ENCODE data around the gene TTC17. TPM values are rescaled to one million over a fixed set of nuclear protein-coding genes. Genes with fewer than 3 reads are reported as not detected.

TTC17 gene
- total and polyA plus RNA-seq, 9 of the 15 experiments (the other 6 are each of a cell fraction or from before 2014, with no cell fraction given): 19.7 to 99.1 (median 53.3) TPM

GRCh38 chr11:43311791-43312607 lies 46.7 kb upstream of the TTC17 start, which contains the start of gene API5 (continued):
- peak; percentile 37; the same call in 1 of the 2 replicates for TF ChIP-seq ZKSCAN1 (IDR thresholded peaks at IDR 0.05; ENCODE audit: low read depth, low read length)
- TF ChIP-seq ZZZ3 (IDR thresholded peaks at IDR 0.05): peak; percentile 94
- TF ChIP-seq HOMEZ (CRISPR knock-in tag; IDR thresholded peaks at IDR 0.05): no peak
- TF ChIP-seq ATF7 (IDR thresholded peaks at IDR 0.05): peak; percentile 78
- peak; percentile 93 for TF ChIP-seq ZBTB7A (IDR thresholded peaks at IDR 0.05; ENCODE audit: borderline replicate concordance, control insufficient read depth, low read depth, low read length)
- TF ChIP-seq ZNF280B (CRISPR knock-in tag; IDR thresholded peaks at IDR 0.05): no peak
- TF ChIP-seq VEZF1 (CRISPR knock-in tag; IDR thresholded peaks at IDR 0.05): peak; percentile 81
- no peak for TF ChIP-seq ZNF277 (CRISPR knock-in tag; IDR thresholded peaks at IDR 0.05; ENCODE audit: borderline replicate concordance)
- TF ChIP-seq ZNF76 (CRISPR knock-in tag; IDR thresholded peaks at IDR 0.05; ENCODE audit: borderline replicate concordance): no peak
- 0 out of 4 replicates have a peak, but pooled peaks of 1 of the 2 experiments have one; percentile 18 for TF ChIP-seq ZNF318 (IDR thresholded peaks at IDR 0.05; ENCODE audit: borderline replicate concordance in 1 of 2, low read depth in 1 of 2)
- 0 out of 2 replicates have a peak, but pooled peaks have one; percentile 80 for TF ChIP-seq ZC3H11A (IDR thresholded peaks at IDR 0.05; ENCODE audit: low read depth, low read length)

All from K562 (cell line).